SK-N-SH (cell line): ENCODE measurements around the gene OAF. TPM values are rescaled to one million over a fixed set of nuclear protein-coding genes. Genes with fewer than 3 reads are reported as not detected.
"Not testable (repeated sequence)": the region's sequence is repeated elsewhere in the genome, so short reads cannot be mapped to it uniquely, and the experiment has no call there.

Experiments
- CTCF ChIA-PET: fragments of 300-600, 350-600 bp; formaldehyde crosslinking; extraction: SDS; loops from one replicate; lab custom pipeline; 2021; lab: Yijun Ruan, JAX
- POLR2A ChIA-PET: fragments of 350-600 bp; sonication (Branson Sonifier 250); formaldehyde crosslinking; extraction: SDS; loops from one replicate; lab custom pipeline; 2020; ENCODE audit warnings: antibody characterized with exemption, inconsistent platforms; lab: Yijun Ruan, JAX
- DNase-seq: peaks from one replicate; pipeline ENCODE4 v3.0.0; 2012
- H2AFZ ChIP-seq: fragments of 200-600 bp; sonication (generic); 2 replicates; pipeline ENCODE4 v1.8.1; 2016; ENCODE audit warnings: antibody characterized with exemption, mild to moderate bottlenecking, low read depth
- H3F3A ChIP-seq: fragments of 200-600 bp; sonication (generic); replicated peaks from 2 replicates; pipeline ENCODE3; 2016; ENCODE audit warnings: antibody characterized with exemption, mild to moderate bottlenecking; ENCODE audit not compliant: insufficient read depth
- H3K27ac ChIP-seq, 2 experiments: fragments of 200-500 bp in 1 of 2; fragments of 200-600 bp in 1 of 2; sonication (Bioruptor generic) in 1 of 2; sonication (generic), shearing (Covaris generic) in 1 of 2; 2 replicates each; pipeline versions ENCODE4 v1.5.1 to v1.6.1; 2014 to 2016; ENCODE audit warnings: low read depth in 2 of 2, inconsistent platforms in 1 of 2, low read length in 1 of 2, mild to moderate bottlenecking in 1 of 2, mixed read lengths in 1 of 2
- H3K27me3 ChIP-seq: fragments of 200-600 bp; sonication (generic), shearing (Covaris generic); 2 replicates; pipeline ENCODE4 v1.6.1; 2016; ENCODE audit warnings: mixed run types; ENCODE audit not compliant: insufficient read depth
- H3K36me3 ChIP-seq, 2 experiments: fragments of 200-500 bp in 1 of 2; fragments of 200-600 bp in 1 of 2; sonication (Bioruptor generic) in 1 of 2; sonication (generic) in 1 of 2; replicated peaks in 1 of 2; 2 replicates each; pipeline versions ENCODE3 to v1.5.1; 2014 to 2016; ENCODE audit warnings: low read length in 1 of 2, mild to moderate bottlenecking in 1 of 2; ENCODE audit not compliant: insufficient read depth in 2 of 2, control insufficient read depth in 1 of 2
- H3K4me1 ChIP-seq, 2 experiments: fragments of 200-500 bp in 1 of 2; fragments of 200-600 bp in 1 of 2; sonication (Bioruptor generic) in 1 of 2; sonication (generic), shearing (Covaris generic) in 1 of 2; 2 replicates each; pipeline versions ENCODE4 v1.5.1 to v1.6.1; 2014 to 2016; ENCODE audit warnings: low read depth in 1 of 2, low read length in 1 of 2, mixed run types in 1 of 2; ENCODE audit not compliant: insufficient read depth in 2 of 2, control insufficient read depth in 1 of 2
- H3K4me2 ChIP-seq: fragments of 200-600 bp; sonication (generic), shearing (Covaris generic); 2 replicates; pipeline ENCODE4 v1.6.1; 2017; ENCODE audit warnings: mixed run types
- H3K4me3 ChIP-seq, 2 experiments: fragments of 200-500 bp in 1 of 2; fragments of 200-600 bp in 1 of 2; sonication (Bioruptor generic) in 1 of 2; sonication (generic), shearing (Covaris generic) in 1 of 2; 2 replicates each; pipeline versions ENCODE4 v1.5.1 to v1.8.1; 2014 to 2016; ENCODE audit warnings: low read depth in 2 of 2, inconsistent platforms in 1 of 2, low read length in 1 of 2, mild to moderate bottlenecking in 1 of 2, mixed read lengths in 1 of 2, moderate library complexity in 1 of 2
- H3K79me2 ChIP-seq: fragments of 200-600 bp; sonication (generic); 2 replicates; pipeline ENCODE4 v1.8.1; 2017; ENCODE audit warnings: mild to moderate bottlenecking; ENCODE audit not compliant: insufficient read depth
- H3K9ac ChIP-seq: fragments of 200-600 bp; sonication (generic); 2 replicates; pipeline ENCODE4 v1.6.1; 2017; ENCODE audit warnings: mixed run types
- H3K9me2 ChIP-seq: fragments of 200-600 bp; sonication (generic); 2 replicates; pipeline ENCODE4 v1.6.1; 2017; ENCODE audit warnings: mixed run types
- H3K9me3 ChIP-seq: fragments of 200-600 bp; sonication (generic); 2 replicates; pipeline ENCODE4 v1.6.1; 2017; ENCODE audit warnings: mixed run types, mild to moderate bottlenecking, moderate library complexity
- H4K20me1 ChIP-seq: fragments of 200-600 bp; sonication (generic); 2 replicates; pipeline ENCODE4 v1.6.1; 2017; ENCODE audit warnings: mild to moderate bottlenecking, mixed run types; ENCODE audit not compliant: insufficient read depth
- EZH2phosphoT487 ChIP-seq: fragments of 200-600 bp; sonication (generic); IDR thresholded peaks from 2 replicates; pipeline ENCODE4 v1.6.1; 2017; ENCODE audit warnings: low read depth, mixed run types, mild to moderate bottlenecking, antibody characterized with exemption, moderate library complexity, borderline replicate concordance
- GABPA ChIP-seq: IDR thresholded peaks from 2 replicates; pipeline ENCODE4 v1.4.0; 2012; ENCODE audit warnings: low read depth, mild to moderate bottlenecking
- GATA2 ChIP-seq: sonication (generic); formaldehyde crosslinking; IDR thresholded peaks from 2 replicates; pipeline ENCODE4 v1.5.0; 2020; ENCODE audit warnings: mild to moderate bottlenecking, missing genetic modification reagents
- MAX ChIP-seq: IDR thresholded peaks from 2 replicates; pipeline ENCODE4 v1.4.0; 2012; ENCODE audit warnings: low read depth
- REST ChIP-seq: IDR thresholded peaks from 2 replicates; pipeline ENCODE4 v1.6.1; 2012; ENCODE audit warnings: mild to moderate bottlenecking, low read depth, low read length, moderate library complexity
- TAF1 ChIP-seq: IDR thresholded peaks from 2 replicates; pipeline ENCODE4 v1.6.1; 2012; ENCODE audit warnings: low read depth, mild to moderate bottlenecking, low read length, moderate library complexity, borderline replicate concordance
- TEAD4 ChIP-seq: IDR thresholded peaks from 2 replicates; pipeline ENCODE4 v1.4.0; 2012; ENCODE audit warnings: mild to moderate bottlenecking, borderline replicate concordance; ENCODE audit not compliant: insufficient read depth
- WGBS: methylation state at CpG from one replicate; pipeline ENCODE4 v1.1.6; 2017; ENCODE audit warnings: low lambda C conversion rate; 5-methylcytosine and 5-hydroxymethylcytosine counted together
- polyA plus RNA-seq, 3 experiments: library from polyadenylated mRNA; depleted of rRNA; stranded (reverse); fragments of >200 nt; gene quantifications; 2 replicates each; pipeline ENCODE4 v1.2.3, GENCODE V29; 2012
- TF ChIP-seq, protein P1 (sequence below): fragments of 150-350 bp; IDR thresholded peaks from 2 replicates; pipeline ENCODE4 v1.6.1; 2016; ENCODE audit warnings: mild to moderate bottlenecking, low read depth, low read length
- TF ChIP-seq, protein P2 (sequence below): fragments of 150-350 bp; IDR thresholded peaks from 2 replicates; pipeline ENCODE4 v1.6.1; 2017; ENCODE audit warnings: antibody characterized with exemption, low read length, low read depth, borderline replicate concordance

The OAF gene
- polyA plus RNA-seq, 1 of the 3 experiments (the other 2 are of a cell fraction), result 28.0 TPM

- Histone ChIP-seq H3K9ac (no peak overlapping the region), H3K27ac (no peak overlapping the region), H3K4me2 (no peak overlapping the region), H3K79me2 (no peaks in the 10 kb centered on the region), H3K36me3 (no peaks in the 10 kb centered on the region), H3K9me3 (no peaks in the 10 kb centered on the region), H3F3A (no peaks in the 10 kb centered on the region), H3K4me3 (no peak overlapping the region), H3K4me1 (peaks cover 5 to 14% of the 10 kb centered on the region in 2 experiments; a peak in 1 of 4 replicates), H3K9me2 (no peaks in the 10 kb centered on the region), H2AFZ (no peak overlapping the region), H3K27me3 (peaks cover 2% of the 10 kb centered on the region; the same call in 1 of the 2 replicates), H4K20me1 (no peaks in the 10 kb centered on the region)
- TF ChIP-seq, protein P1, sequence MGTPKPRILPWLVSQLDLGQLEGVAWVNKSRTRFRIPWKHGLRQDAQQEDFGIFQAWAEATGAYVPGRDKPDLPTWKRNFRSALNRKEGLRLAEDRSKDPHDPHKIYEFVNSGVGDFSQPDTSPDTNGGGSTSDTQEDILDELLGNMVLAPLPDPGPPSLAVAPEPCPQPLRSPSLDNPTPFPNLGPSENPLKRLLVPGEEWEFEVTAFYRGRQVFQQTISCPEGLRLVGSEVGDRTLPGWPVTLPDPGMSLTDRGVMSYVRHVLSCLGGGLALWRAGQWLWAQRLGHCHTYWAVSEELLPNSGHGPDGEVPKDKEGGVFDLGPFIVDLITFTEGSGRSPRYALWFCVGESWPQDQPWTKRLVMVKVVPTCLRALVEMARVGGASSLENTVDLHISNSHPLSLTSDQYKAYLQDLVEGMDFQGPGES, result no peak
- TF ChIP-seq TAF1 (no peak), TEAD4 (no peak), EZH2phosphoT487 (no peak), GATA2 (no peak), GABPA (no peak), MAX (no peak), REST (no peak)
- TF ChIP-seq, protein P2, sequence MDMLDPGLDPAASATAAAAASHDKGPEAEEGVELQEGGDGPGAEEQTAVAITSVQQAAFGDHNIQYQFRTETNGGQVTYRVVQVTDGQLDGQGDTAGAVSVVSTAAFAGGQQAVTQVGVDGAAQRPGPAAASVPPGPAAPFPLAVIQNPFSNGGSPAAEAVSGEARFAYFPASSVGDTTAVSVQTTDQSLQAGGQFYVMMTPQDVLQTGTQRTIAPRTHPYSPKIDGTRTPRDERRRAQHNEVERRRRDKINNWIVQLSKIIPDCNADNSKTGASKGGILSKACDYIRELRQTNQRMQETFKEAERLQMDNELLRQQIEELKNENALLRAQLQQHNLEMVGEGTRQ, result no peak
- DNase-seq, result no peak
- POLR2A ChIA-PET, result no interaction called here
- WGBS, result 86% methylated on average over 9 of the region's 10 CpGs
- CTCF ChIA-PET, result interaction anchor here (0.7 to 8.0 kb wide), 9 partner anchors 9 to 704 kb away, joined by 3 to 68 read pairs (median 6); no protein-coding TSS in a partner anchor
These were observed 31.7 kb upstream of the OAF start for GRCh38 chr11:120179057-120179672.

- WGBS, result 88% methylated on average over 6 of the region's 6 CpGs
- H2AFZ ChIP-seq, H3K79me2 ChIP-seq, DNase-seq, H3K27me3 ChIP-seq, H4K20me1 ChIP-seq, H3K4me2 ChIP-seq, H3F3A ChIP-seq, H3K27ac ChIP-seq, H3K9me2 ChIP-seq, H3K9ac ChIP-seq, H3K36me3 ChIP-seq, H3K4me3 ChIP-seq, H3K9me3 ChIP-seq: not testable (repeated sequence)
- peaks cover 5 to 22% of the 10 kb centered on the region in 2 experiments; a peak in 1 of 4 replicates for H3K4me1 ChIP-seq
- POLR2A ChIA-PET, result interaction anchor here (1.2 kb wide), 1 partner anchor 49 kb away, joined by 3 read pairs; no protein-coding TSS in a partner anchor
- CTCF ChIA-PET, result interaction anchor here (0.6 to 8.0 kb wide), 7 partner anchors 33 to 156 kb away, joined by 3 to 68 read pairs (median 26); partner anchors contain the start of gene ARHGEF12
These were observed 30.8 kb upstream of the OAF start for GRCh38 chr11:120180063-120180462.
